ENCODE measurements around the gene CHRNA5. TPM values are rescaled to one million over a fixed set of nuclear protein-coding genes. Genes with fewer than 3 reads are reported as not detected.

CHRNA5 gene
- total RNA-seq, 3 donors from 2014 or later: 1.4 to 4.3 (median 3.1) TPM

GRCh38 chr15:78623786-78624497, 58.6 kb downstream of the CHRNA5 start:
- peak in 1 of 2 donors; percentile 7 for DNase-seq (ENCODE audit: low spot score in 2 of 2)
- Histone ChIP-seq H3K4me3 (no peak overlapping the region), H3K27me3 (peaks cover 4 to 34% of the 10 kb centered on the region in 2 donors), H3K4me1 (peaks cover 0 to 3% of the 10 kb centered on the region in 2 donors), H3K27ac (no peak overlapping the region), H3K36me3 (no peaks in the 10 kb centered on the region), H3K9me3 (no peaks in the 10 kb centered on the region)
- intact Hi-C loops (cut with DNase I; ENCODE audit: low total_unique reads): loop anchor here (1.0 to 10.0 kb wide), 2 partner anchors 15 to 81 kb away; no protein-coding TSS in a partner anchor
- no peak for TF ChIP-seq POLR2A (IDR thresholded peaks at IDR 0.05)
- no peak for TF ChIP-seq POLR2AphosphoS5 (IDR thresholded peaks at IDR 0.05)
- TF ChIP-seq, protein P1, sequence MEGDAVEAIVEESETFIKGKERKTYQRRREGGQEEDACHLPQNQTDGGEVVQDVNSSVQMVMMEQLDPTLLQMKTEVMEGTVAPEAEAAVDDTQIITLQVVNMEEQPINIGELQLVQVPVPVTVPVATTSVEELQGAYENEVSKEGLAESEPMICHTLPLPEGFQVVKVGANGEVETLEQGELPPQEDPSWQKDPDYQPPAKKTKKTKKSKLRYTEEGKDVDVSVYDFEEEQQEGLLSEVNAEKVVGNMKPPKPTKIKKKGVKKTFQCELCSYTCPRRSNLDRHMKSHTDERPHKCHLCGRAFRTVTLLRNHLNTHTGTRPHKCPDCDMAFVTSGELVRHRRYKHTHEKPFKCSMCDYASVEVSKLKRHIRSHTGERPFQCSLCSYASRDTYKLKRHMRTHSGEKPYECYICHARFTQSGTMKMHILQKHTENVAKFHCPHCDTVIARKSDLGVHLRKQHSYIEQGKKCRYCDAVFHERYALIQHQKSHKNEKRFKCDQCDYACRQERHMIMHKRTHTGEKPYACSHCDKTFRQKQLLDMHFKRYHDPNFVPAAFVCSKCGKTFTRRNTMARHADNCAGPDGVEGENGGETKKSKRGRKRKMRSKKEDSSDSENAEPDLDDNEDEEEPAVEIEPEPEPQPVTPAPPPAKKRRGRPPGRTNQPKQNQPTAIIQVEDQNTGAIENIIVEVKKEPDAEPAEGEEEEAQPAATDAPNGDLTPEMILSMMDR (IDR thresholded peaks at IDR 0.05): no peak

DNA sequence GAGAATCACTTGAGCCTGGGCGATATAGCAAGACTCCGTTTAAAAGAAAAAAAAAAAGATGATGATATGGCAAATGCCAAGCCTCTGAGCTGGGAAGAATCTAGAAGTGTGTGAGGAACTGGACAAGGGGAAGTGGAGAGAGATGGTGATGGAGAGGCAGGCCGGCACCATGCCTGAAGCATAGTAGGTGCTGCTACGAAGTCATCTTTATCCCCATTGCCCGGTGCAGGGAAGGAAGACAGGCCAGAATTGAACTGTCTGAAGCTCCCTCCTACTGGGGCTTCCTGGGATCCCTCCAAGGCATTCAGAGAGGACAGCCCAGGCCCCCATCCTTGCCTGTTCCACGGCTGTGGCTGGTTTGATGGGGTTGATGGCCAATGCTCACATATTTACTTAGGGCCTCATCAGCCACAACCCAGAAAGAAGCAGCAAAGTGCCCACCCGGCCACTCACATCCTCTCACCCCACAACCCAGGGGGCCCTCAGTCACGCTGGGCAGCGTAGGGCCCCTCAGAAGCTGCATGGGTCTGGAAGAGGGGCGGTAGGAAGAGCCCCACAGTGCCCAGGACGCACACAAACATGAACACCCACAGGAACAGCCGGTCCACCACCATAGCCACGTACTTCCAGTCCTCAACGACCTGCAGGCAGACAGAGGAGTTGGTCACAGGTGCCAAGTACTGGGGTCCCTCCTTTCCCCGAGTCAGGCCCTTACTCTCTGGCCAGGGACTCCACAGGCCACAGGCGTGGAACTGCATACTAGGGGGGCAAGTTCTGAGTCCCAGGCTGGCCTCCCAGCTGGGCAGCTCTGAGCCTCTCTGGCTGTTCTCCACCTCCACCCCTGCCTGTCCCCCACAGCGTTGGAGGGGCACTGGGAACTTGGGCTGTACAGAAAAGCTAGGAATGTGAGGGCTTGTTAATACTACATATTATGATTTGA, 59.6 kb downstream of the CHRNA5 start:
- Histone ChIP-seq H3K4me1 (peaks cover 0 to 3% of the 10 kb centered on the region in 2 donors), H3K9me3 (no peaks in the 10 kb centered on the region), H3K27me3 (peaks cover 4 to 25% of the 10 kb centered on the region in 2 donors), H3K4me3 (no peak overlapping the region), H3K36me3 (no peaks in the 10 kb centered on the region), H3K27ac (no peak overlapping the region)
- peak in 1 of 2 donors; percentile 30 for DNase-seq (ENCODE audit: low spot score in 2 of 2)
- no peak for TF ChIP-seq POLR2A (IDR thresholded peaks at IDR 0.05)
- TF ChIP-seq, protein P1 (IDR thresholded peaks at IDR 0.05): no peak
- no peak for TF ChIP-seq POLR2AphosphoS5 (IDR thresholded peaks at IDR 0.05)
- intact Hi-C loops (cut with DNase I; ENCODE audit: low total_unique reads): loop anchor here (10.0 kb wide), 1 partner anchor 80 kb away; no protein-coding TSS in a partner anchor

GRCh38 chr15:78625606-78626280, 60.4 kb downstream of the CHRNA5 start:
- DNase-seq (ENCODE audit: low spot score in 2 of 2): peak in 1 of 2 donors; percentile 14
- Histone ChIP-seq H3K9me3 (no peaks in the 10 kb centered on the region), H3K27me3 (peaks cover 2 to 16% of the 10 kb centered on the region in 2 donors), H3K4me1 (no peaks in the 10 kb centered on the region), H3K36me3 (no peaks in the 10 kb centered on the region), H3K27ac (no peak overlapping the region), H3K4me3 (no peak overlapping the region)
- intact Hi-C loops (cut with DNase I; ENCODE audit: low total_unique reads): loop anchor here (10.0 kb wide), 1 partner anchor 79 kb away; no protein-coding TSS in a partner anchor
- no peak for TF ChIP-seq POLR2A (IDR thresholded peaks at IDR 0.05)
- TF ChIP-seq POLR2AphosphoS5 (IDR thresholded peaks at IDR 0.05): no peak
- TF ChIP-seq, protein P1 (IDR thresholded peaks at IDR 0.05): no peak

DNA sequence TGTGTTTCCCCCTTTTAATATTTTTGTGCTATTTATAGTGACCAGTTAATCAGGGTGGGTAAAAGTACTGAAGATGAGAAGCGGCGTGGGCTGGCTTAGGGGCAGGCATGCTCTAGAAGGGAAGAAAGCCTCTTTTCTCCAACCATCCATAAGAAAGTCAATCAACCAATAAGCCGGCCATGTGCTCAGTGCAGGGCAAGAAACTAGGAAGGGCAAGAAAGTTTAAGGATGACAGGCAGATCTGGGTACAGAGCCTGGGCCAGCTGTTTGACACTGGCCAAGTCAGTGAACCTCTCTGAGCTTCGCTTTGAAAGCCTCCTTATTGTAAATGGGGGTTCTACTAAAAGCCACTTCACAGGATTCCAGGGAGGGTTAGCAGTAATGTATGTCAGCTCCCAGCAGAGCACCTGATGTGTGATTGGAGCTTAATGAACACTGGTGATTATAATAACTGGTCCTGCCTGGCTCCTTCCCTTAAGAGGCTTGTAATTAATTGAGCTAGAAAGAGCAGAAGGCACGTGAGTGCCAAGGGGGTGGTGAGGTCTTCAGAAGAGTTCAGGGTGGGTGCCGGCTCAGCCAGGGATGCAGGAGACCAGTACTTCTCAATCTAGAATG, 61.2 kb downstream of the CHRNA5 start:
- intact Hi-C loops (cut with DNase I; ENCODE audit: low total_unique reads): loop anchor here (10.0 kb wide), 1 partner anchor 78 kb away; no protein-coding TSS in a partner anchor
- TF ChIP-seq POLR2AphosphoS5 (IDR thresholded peaks at IDR 0.05) (no peak), POLR2A (IDR thresholded peaks at IDR 0.05) (no peak)
- TF ChIP-seq, protein P1 (IDR thresholded peaks at IDR 0.05): no peak
- peaks cover 0 to 10% of the 10 kb centered on the region in 2 donors for H3K27me3 ChIP-seq
- no peak overlapping the region for H3K27ac ChIP-seq
- H3K4me3 ChIP-seq: no peak overlapping the region
- DNase-seq (ENCODE audit: low spot score in 2 of 2): peak in 1 of 2 donors; percentile 9
- H3K36me3 ChIP-seq: no peaks in the 10 kb centered on the region
- H3K9me3 ChIP-seq: no peaks in the 10 kb centered on the region
- no peaks in the 10 kb centered on the region for H3K4me1 ChIP-seq
